IPS-20b (cell line): ENCODE data around the gene LPGAT1.

Source experiments
- H3K27ac ChIP-seq: one replicate; pipeline ENCODE4 v1.5.1; 2013; ENCODE audit warnings: low read length
- H3K27me3 ChIP-seq: 2 replicates; pipeline ENCODE4 v1.6.1; 2013; ENCODE audit warnings: mild to moderate bottlenecking, low read length, inconsistent platforms; ENCODE audit not compliant: insufficient read depth
- H3K36me3 ChIP-seq: 2 replicates; pipeline ENCODE4 v1.6.1; 2013; ENCODE audit warnings: low read depth, mild to moderate bottlenecking, inconsistent platforms, low read length, moderate library complexity; ENCODE audit not compliant: insufficient read depth
- H3K4me1 ChIP-seq: 2 replicates; pipeline ENCODE4 v1.6.1; 2013; ENCODE audit warnings: mild to moderate bottlenecking, control low read depth, inconsistent platforms, low read length, moderate library complexity; ENCODE audit not compliant: insufficient read depth
- H3K4me3 ChIP-seq: 2 replicates; pipeline ENCODE4 v1.5.1; 2013; ENCODE audit warnings: mild to moderate bottlenecking, low read length, inconsistent platforms
- H3K9ac ChIP-seq: 2 replicates; pipeline ENCODE4 v1.6.1; 2013; ENCODE audit warnings: low read depth, mild to moderate bottlenecking, inconsistent platforms, low read length, moderate library complexity
- H3K9me3 ChIP-seq: 2 replicates; pipeline ENCODE4 v1.6.1; 2013; ENCODE audit warnings: mild to moderate bottlenecking, low read depth, low read length, inconsistent platforms; ENCODE audit not compliant: insufficient read depth

The LPGAT1 gene

DNA sequence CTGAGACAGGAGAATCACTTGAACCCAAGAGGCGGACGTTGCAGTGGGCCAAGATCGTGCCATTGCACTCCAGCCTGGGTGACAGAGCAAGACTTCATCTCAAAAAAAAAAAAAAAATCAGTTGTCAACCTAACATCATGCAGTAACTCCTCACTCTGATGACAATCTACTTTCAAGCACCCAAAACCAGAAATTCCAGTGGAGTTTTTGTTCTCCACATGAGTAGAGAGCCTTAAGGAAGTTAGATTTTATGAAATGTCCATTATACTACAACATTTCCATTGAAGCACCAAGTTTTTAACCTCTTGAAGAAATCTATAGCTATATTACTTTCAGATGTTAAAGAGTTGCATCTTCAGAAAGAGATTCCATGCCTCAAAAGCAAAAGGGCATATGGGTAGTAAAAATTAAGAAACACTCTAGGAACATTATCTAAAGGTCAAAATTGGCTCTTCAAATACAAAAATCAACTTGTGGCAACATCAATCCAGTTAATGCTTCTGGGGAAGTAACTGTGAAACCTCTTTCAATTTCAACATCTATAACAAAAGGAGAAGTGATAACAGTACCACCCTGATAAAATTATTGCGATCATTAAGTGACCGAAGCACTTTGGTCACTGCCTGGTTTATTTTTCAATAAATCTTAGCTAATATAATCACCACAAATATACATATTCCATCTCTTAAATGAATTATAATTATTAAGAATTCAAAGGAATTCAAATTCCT lies 7.7 kb downstream of the LPGAT1 start:
- Histone ChIP-seq H3K4me3 (no peak overlapping the region), H3K27me3 (no peaks in the 10 kb centered on the region), H3K36me3 (no peaks in the 10 kb centered on the region), H3K4me1 (no peaks in the 10 kb centered on the region; the same call in 1 of the 2 replicates), H3K9me3 (no peaks in the 10 kb centered on the region), H3K27ac (no peak overlapping the region), H3K9ac (no peak overlapping the region)

DNA sequence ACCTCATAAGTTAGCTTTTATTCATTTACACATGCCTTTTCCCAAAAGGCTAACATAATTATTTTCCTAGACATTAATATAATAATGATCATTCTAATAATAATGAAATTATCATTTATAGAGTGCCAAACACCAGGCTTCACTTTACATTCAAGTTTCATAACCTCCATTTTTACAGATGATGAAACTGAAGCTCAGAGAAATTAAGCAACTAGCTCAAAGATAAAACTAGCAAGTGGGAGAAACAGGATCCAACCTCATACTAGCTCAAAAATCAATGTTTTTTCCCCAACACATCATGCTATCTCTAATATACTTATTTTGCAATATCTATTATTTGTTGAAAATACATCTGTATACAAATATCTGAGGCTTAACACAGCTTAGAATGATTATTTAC lies 14.0 kb downstream of the LPGAT1 start:
- H3K36me3 ChIP-seq, result no peaks in the 10 kb centered on the region
- no peak overlapping the region for H3K27ac ChIP-seq
- no peaks in the 10 kb centered on the region for H3K9me3 ChIP-seq
- H3K27me3 ChIP-seq, result no peaks in the 10 kb centered on the region
- no peak overlapping the region for H3K4me3 ChIP-seq
- H3K4me1 ChIP-seq, result no peaks in the 10 kb centered on the region
- H3K9ac ChIP-seq, result no peak overlapping the region

DNA sequence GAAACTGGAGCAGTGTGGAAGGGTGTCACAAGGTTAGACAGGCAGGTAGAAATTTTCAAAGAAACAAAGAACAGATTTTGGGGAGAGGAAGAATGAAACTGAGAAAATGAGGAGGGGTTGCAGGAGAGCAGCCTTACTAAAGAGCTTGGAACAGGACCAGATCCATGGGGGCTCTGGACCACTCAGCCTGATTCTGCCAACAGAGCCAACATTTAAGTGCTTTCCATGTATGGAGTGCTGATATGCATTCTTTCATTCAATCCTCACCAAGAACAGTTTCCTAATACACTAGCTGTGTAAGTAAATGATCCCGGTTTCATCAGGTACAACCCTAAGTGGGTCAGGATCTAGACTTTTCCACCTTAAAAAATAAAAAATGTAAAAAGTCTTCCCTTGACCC lies 16.2 kb downstream of the LPGAT1 start:
- Histone ChIP-seq H3K27ac (no peak overlapping the region), H3K36me3 (no peaks in the 10 kb centered on the region; the same call in 1 of the 2 replicates), H3K27me3 (no peaks in the 10 kb centered on the region), H3K4me3 (no peak overlapping the region), H3K9ac (no peak overlapping the region), H3K9me3 (no peaks in the 10 kb centered on the region), H3K4me1 (no peaks in the 10 kb centered on the region)

DNA sequence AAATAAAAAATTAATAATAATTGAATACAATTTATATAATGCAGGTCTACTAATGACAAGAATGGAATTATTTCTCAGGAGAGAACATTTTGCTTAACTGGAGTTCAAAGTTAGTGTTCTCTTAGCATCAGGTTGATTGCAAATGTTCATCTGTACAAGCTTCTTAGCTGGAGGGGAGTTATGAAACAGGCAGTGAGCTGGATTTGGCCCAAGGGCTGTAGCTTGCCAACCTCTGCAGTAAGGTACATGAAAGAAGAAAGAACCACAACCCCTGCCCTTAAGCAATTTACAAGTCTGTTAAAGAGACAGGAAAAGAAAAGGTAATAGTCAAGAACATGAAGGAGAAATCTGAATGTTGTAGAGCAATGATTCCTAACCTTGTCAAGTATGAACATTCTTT lies 17.0 kb downstream of the LPGAT1 start:
- no peaks in the 10 kb centered on the region for H3K27me3 ChIP-seq
- no peak overlapping the region for H3K9ac ChIP-seq
- H3K27ac ChIP-seq, result no peak overlapping the region
- H3K4me3 ChIP-seq, result no peak overlapping the region
- H3K9me3 ChIP-seq, result no peaks in the 10 kb centered on the region
- H3K36me3 ChIP-seq, result no peaks in the 10 kb centered on the region; the same call in 1 of the 2 replicates
- H3K4me1 ChIP-seq, result no peaks in the 10 kb centered on the region

DNA sequence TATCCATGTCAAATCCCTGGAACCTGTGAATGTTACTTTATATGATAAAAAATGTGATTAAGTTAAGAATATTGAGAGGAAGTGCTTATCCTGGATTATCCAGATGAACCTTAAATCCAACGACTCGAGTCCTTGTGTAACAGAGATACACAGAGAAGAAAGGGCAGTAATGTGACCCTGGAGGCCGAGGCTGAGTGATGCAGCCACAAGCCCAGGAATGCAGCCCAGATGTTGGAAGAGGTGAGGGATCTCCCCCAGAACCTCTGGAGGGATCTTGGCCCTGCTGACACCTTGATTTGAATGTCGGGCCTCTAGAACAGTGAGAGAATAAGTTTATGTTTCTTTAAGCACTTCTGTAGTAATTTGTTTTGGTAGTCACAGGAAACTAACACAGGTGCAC lies 18.0 kb downstream of the LPGAT1 start:
- Histone ChIP-seq H3K4me1 (no peaks in the 10 kb centered on the region), H3K36me3 (no peaks in the 10 kb centered on the region; the same call in 1 of the 2 replicates), H3K9ac (no peak overlapping the region), H3K9me3 (no peaks in the 10 kb centered on the region), H3K27me3 (no peaks in the 10 kb centered on the region), H3K4me3 (no peak overlapping the region), H3K27ac (no peak overlapping the region)

DNA sequence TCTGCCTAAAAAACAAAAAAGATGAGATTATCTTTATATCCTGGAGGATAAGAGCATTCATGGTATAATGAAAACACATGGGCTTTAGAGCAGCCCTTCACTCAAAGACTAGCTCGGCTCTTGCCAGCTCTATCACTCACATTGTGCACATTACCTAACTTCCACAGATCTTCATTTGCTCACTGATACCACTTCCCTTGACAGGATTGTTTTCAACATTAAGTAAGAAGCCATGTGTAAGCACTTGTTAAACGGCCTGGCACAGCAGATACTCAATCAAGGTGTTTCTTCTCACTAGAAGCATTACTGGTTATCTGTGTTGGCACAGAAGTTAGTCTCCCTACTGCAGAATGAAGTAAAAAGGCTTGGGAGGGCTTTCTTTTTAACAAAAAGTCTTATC lies 18.7 kb downstream of the LPGAT1 start:
- Histone ChIP-seq H3K4me1 (no peaks in the 10 kb centered on the region), H3K27ac (no peak overlapping the region), H3K27me3 (no peaks in the 10 kb centered on the region), H3K9ac (no peak overlapping the region), H3K9me3 (no peaks in the 10 kb centered on the region), H3K36me3 (no peaks in the 10 kb centered on the region; the same call in 1 of the 2 replicates), H3K4me3 (no peak overlapping the region)

DNA sequence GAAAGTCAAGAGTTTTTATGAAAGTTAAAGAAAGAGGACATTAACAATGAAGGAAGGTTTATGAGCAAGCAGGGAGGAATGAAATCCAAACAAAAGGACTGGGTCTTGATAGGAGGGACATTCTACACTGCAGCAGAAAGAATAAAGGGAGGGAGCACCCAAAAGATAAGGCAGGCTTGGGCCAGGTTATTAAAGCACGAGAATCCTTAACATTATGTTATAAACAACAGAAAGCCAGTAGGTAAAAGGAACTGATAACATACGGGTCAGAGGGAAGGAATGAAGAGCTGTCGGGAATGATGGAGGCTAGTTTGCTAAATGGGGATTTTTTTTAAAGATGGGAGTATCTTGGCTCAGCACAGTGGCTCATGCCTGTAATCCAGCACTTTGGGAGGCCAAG lies 19.4 kb downstream of the LPGAT1 start:
- Histone ChIP-seq H3K36me3 (no peaks in the 10 kb centered on the region; the same call in 1 of the 2 replicates), H3K9me3 (no peaks in the 10 kb centered on the region), H3K27ac (no peak overlapping the region)

DNA sequence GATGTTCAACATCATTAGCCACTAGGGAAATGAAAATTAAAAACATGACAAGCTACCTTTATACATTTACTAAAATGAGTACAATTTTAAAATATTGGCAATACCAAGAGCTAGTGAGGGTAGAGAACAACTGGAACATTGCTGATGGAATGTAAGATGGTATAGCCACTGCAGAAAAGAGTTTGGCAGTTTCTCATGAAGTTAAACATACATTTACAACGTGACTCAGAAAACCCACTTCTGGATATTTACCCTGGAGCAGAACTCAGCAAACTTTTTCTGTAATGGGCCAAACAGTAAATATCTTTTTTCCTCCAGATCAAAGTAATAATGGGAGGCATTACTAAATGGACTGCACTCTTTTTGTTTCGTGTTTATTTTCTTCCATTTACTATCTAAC lies 22.1 kb downstream of the LPGAT1 start:
- H3K9me3 ChIP-seq, result no peaks in the 10 kb centered on the region; the same call in none of the 2 replicates
- no peaks in the 10 kb centered on the region for H3K27me3 ChIP-seq
- H3K27ac ChIP-seq, result no peak overlapping the region
- H3K9ac ChIP-seq, result no peak overlapping the region
- no peaks in the 10 kb centered on the region for H3K4me1 ChIP-seq
- H3K4me3 ChIP-seq, result no peak overlapping the region
- H3K36me3 ChIP-seq, result no peaks in the 10 kb centered on the region; the same call in 1 of the 2 replicates

More for the DNA sequence above, 19.4 kb downstream of the LPGAT1 start:
- no peaks in the 10 kb centered on the region for H3K27me3 ChIP-seq
- H3K4me1 ChIP-seq, result no peaks in the 10 kb centered on the region
- no peak overlapping the region for H3K9ac ChIP-seq
- H3K4me3 ChIP-seq, result no peak overlapping the region

DNA sequence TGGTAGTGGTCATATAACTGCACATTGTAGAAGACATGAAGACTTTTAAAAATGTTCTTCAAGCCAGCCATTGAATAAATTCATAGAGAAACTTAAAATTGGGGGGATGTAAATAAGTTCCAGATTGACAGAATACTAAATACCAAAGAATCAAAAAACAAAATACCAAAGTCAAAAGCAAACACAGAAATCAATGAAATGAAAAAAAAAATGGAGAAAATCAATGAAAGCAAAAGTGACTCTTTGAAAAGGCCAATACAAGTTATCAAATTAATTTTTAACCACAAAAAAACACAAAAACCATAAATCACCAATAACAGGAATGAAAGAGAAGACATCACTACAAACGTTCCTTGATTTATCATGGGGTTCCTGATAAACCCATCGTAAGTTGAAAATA lies 25.6 kb downstream of the LPGAT1 start:
- H3K9me3 ChIP-seq, result peaks cover 8% of the 10 kb centered on the region
- H3K4me3 ChIP-seq, result no peak overlapping the region
- no peak overlapping the region for H3K27ac ChIP-seq
- no peaks in the 10 kb centered on the region for H3K27me3 ChIP-seq
- H3K36me3 ChIP-seq, result no peaks in the 10 kb centered on the region; the same call in 1 of the 2 replicates
- no peak overlapping the region for H3K9ac ChIP-seq
- H3K4me1 ChIP-seq, result no peaks in the 10 kb centered on the region

DNA sequence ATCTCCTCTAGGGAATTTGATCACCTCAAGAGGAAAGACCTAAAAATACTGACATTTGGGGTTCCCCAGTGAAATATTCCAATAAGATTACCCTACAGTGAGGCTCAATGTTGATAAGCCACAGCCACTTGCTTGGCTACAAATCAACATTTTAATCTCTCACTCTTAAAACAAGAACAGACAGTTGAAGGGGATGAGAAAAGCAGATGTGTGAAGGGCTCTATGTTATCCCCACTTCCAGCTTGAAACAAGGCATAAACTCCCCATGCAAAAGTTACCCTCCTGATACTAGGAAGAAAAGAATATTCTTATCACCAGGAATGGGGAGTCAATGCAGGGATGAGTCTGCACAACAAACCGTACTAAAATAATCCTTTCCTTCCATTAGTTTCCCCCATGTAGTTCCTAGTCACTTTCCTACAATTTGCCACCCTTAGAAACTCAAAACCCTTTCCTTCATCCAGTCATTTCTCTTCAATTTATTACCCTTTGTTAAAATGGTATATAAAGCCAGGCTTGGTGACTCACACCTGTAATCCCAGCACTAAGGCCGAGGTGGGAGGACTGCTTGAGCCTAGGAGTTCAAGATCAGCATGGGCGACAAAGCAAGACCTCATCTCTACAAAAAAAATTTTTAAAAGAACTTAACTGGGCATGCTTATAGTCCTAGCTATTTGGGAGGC lies 29.5 kb downstream of the LPGAT1 start:
- H3K4me3 ChIP-seq, result no peak overlapping the region
- H3K9me3 ChIP-seq, result peaks cover 8% of the 10 kb centered on the region
- H3K27me3 ChIP-seq, result no peaks in the 10 kb centered on the region
- no peaks in the 10 kb centered on the region for H3K36me3 ChIP-seq
- no peak overlapping the region for H3K9ac ChIP-seq
- H3K27ac ChIP-seq, result no peak overlapping the region
- no peaks in the 10 kb centered on the region for H3K4me1 ChIP-seq

DNA sequence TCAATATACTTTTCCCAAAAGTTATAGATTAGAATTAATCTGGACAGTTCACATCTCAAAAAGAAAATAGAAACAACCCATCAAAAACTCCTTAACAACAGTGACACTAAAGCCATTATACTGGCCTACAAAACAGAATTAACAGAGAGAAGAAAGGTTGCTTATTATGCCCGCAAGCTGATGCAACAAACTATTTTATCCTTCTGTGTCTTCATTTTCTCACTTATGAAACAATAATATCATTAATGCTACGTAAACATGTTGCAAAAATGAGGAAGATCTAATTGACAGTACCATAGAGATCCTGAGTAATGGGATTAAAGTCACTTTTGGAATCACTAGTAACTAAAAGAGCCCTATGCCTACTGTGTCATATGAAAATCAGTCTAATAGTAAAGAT lies 32.6 kb downstream of the LPGAT1 start:
- Histone ChIP-seq H3K27me3 (no peaks in the 10 kb centered on the region), H3K36me3 (no peaks in the 10 kb centered on the region), H3K4me3 (no peak overlapping the region), H3K4me1 (no peaks in the 10 kb centered on the region), H3K27ac (no peak overlapping the region), H3K9ac (no peak overlapping the region), H3K9me3 (peaks cover 6% of the 10 kb centered on the region; the same call in 1 of the 2 replicates)

DNA sequence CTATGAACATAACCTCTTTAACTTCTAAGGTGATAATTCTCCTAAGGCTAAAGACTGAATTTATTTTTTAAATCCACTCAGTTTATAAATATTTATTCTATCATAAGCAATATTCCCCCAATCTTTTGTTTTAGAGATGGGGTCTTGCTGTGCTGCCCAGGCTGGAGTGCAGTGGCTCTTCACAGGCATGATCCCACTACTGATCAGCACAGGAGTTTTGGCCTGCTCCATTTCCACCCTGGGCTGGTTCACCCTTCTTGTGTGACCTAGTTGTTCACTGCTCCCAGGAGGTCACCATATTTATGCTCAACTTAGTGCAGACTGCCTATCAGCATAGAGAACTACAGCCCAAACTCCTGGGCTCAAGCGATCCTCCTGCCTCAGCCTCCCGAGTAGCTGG lies 38.6 kb downstream of the LPGAT1 start:
- Histone ChIP-seq H3K36me3 (no peaks in the 10 kb centered on the region), H3K9ac (no peak overlapping the region), H3K27ac (no peak overlapping the region), H3K4me3 (no peak overlapping the region), H3K9me3 (no peaks in the 10 kb centered on the region), H3K4me1 (no peaks in the 10 kb centered on the region), H3K27me3 (no peaks in the 10 kb centered on the region)
